GM21390 (cell line): Measurements from ENCODE around the gene SLC22A1.
"Not testable (repeated sequence)": the region's sequence is repeated elsewhere in the genome, so short reads cannot be mapped to it uniquely, and the experiment has no call there.

Experiments used
- ATAC-seq: cut with Tn5 transposase; IDR thresholded peaks from one replicate; pipeline ENCODE4 v1.9.1; 2021; ENCODE audit not compliant: unreplicated experiment

Gene SLC22A1

GRCh38 chr6:160093061-160093460, 28.6 kb upstream of the SLC22A1 start:
- no peak for ATAC-seq

GRCh38 chr6:160093946-160094345, 27.7 kb upstream of the SLC22A1 start:
- ATAC-seq, result no peak

- no peak for ATAC-seq
Observed at GRCh38 chr6:160095146-160095845, 26.3 kb upstream of the SLC22A1 start.

- no peak for ATAC-seq
Observed at GRCh38 chr6:160101277-160102205, 20.1 kb upstream of the SLC22A1 start.

GRCh38 chr6:160102399-160102798, 19.2 kb upstream of the SLC22A1 start:
- no peak for ATAC-seq

GRCh38 chr6:160102956-160103824, 18.4 kb upstream of the SLC22A1 start:
- ATAC-seq, result no peak

GRCh38 chr6:160103825-160104100, 17.9 kb upstream of the SLC22A1 start:
- no peak for ATAC-seq

- no peak for ATAC-seq
Observed at GRCh38 chr6:160104821-160105517, 16.6 kb upstream of the SLC22A1 start.

GRCh38 chr6:160106010-160106409, 15.6 kb upstream of the SLC22A1 start:
- no peak for ATAC-seq

GRCh38 chr6:160106701-160107100, 14.9 kb upstream of the SLC22A1 start:
- ATAC-seq, result no peak

- no peak for ATAC-seq
Observed at GRCh38 chr6:160108077-160108476, 13.5 kb upstream of the SLC22A1 start.

GRCh38 chr6:160110586-160111123, 11.0 kb upstream of the SLC22A1 start:
- ATAC-seq, result no peak

- no peak for ATAC-seq
Observed at GRCh38 chr6:160111806-160112205, 9.8 kb upstream of the SLC22A1 start.

- ATAC-seq, result no peak
Observed at GRCh38 chr6:160112628-160113299, 8.9 kb upstream of the SLC22A1 start.

- ATAC-seq, result not testable (repeated sequence)
Observed at GRCh38 chr6:160114536-160114935, 7.1 kb upstream of the SLC22A1 start.

GRCh38 chr6:160115421-160115820, 6.2 kb upstream of the SLC22A1 start:
- ATAC-seq, result no peak

GRCh38 chr6:160116411-160116810, 5.2 kb upstream of the SLC22A1 start:
- ATAC-seq, result no peak

- no peak for ATAC-seq
Observed at GRCh38 chr6:160117137-160117536, 4.5 kb upstream of the SLC22A1 start.

GRCh38 chr6:160118620-160119229, 2.9 kb upstream of the SLC22A1 start:
- no peak for ATAC-seq

- no peak for ATAC-seq
Observed at GRCh38 chr6:160120087-160120486, 1.5 kb upstream of the SLC22A1 start.
